Esophagus muscularis mucosa (tissue), 3 donors: Measurements from ENCODE around the gene FLYWCH2.
A peak's percentile ranks its signal among the peaks of the same experiment; 100 is the strongest.

Experiments used
- POLR2A ChIP-seq: fragments of 450-650 bp; IDR thresholded peaks from one replicate; pipeline ENCODE4 v1.6.1; 2017; ENCODE audit warnings: antibody characterized with exemption, moderate library complexity, mild to moderate bottlenecking, low read depth
- POLR2AphosphoS5 ChIP-seq, 2 donors: sonication (generic); formaldehyde crosslinking; IDR thresholded peaks; one replicate each; pipeline ENCODE4 v1.6.1; 2017; ENCODE audit warnings: antibody characterized with exemption in 2 of 2
- TF ChIP-seq, protein P1 (sequence below), 3 experiments: fragments of 200-600 bp in 2 of 3; fragments of 450-650 bp in 1 of 3; sonication (generic) in 2 of 3; IDR thresholded peaks; one replicate each; pipeline ENCODE4 v1.5.1; 2017 to 2019; ENCODE audit warnings: antibody characterized with exemption in 3 of 3, mild to moderate bottlenecking in 2 of 3, moderate library complexity in 1 of 3

DNA sequence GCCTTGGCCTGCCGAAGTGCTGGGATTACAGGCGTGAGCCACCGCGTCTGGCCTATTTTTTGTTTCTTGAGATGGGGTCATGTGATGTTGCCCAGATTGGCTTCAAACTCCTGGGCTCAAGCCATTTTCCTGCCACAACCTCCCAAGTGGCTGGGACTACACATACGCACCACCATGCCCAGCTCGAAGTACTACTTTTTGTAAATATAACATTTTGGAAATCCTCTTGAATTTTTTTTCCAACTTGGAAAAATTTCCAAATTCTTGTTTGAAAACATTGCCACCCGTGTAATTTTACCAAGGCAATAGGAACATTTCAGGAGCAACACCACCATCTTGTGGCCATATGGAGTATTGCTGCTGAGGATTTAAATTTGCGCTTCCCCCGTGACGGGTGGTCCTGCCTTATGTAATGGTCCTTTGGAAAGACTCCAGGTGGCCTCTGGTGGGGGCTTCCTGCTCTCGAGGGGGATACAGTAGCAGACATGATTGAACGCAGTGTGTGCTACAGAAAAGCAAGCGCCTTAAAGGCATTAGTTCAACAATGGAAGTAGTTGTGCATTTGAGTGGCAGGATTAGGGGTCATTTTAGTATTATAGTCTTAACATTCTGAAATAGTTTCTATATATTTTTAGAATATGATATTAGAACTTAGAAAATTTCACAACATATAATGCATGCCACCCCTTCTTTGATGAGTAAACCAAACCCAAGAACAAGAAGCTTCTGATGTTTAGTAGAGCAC lies 36.7 kb downstream of the FLYWCH2 start:
- no peak for TF ChIP-seq POLR2A
- TF ChIP-seq, protein P1, sequence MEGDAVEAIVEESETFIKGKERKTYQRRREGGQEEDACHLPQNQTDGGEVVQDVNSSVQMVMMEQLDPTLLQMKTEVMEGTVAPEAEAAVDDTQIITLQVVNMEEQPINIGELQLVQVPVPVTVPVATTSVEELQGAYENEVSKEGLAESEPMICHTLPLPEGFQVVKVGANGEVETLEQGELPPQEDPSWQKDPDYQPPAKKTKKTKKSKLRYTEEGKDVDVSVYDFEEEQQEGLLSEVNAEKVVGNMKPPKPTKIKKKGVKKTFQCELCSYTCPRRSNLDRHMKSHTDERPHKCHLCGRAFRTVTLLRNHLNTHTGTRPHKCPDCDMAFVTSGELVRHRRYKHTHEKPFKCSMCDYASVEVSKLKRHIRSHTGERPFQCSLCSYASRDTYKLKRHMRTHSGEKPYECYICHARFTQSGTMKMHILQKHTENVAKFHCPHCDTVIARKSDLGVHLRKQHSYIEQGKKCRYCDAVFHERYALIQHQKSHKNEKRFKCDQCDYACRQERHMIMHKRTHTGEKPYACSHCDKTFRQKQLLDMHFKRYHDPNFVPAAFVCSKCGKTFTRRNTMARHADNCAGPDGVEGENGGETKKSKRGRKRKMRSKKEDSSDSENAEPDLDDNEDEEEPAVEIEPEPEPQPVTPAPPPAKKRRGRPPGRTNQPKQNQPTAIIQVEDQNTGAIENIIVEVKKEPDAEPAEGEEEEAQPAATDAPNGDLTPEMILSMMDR (IDR thresholded peaks at IDR 0.05) = peak; percentile 98
- TF ChIP-seq POLR2AphosphoS5 (IDR thresholded peaks at IDR 0.05) = peak; percentile 31 to 55
